Peyer's patch (tissue), 4 donors: ENCODE results near the gene DHPS. TPM values are rescaled to one million over a fixed set of nuclear protein-coding genes. Genes with fewer than 3 reads are reported as not detected.

Source experiments
- DNase-seq, 3 donors: peaks; one replicate each; pipeline ENCODE4 v3.0.0-alpha.2; 2017 to 2019
- H3K27ac ChIP-seq, 4 donors: fragments of 200-600 bp; sonication (generic); one replicate each; pipeline ENCODE4 v1.5.1; 2016 to 2019
- H3K27me3 ChIP-seq, 2 donors: fragments of 200-600 bp; sonication (generic); one replicate each; pipeline ENCODE4 v1.5.1; 2019
- H3K36me3 ChIP-seq, 3 donors: fragments of 200-600 bp; sonication (generic); one replicate each; pipeline ENCODE4 v1.5.1; 2016 to 2019
- H3K4me1 ChIP-seq, 4 donors: fragments of 200-600 bp; sonication (generic); one replicate each; pipeline ENCODE4 v1.5.1; 2016 to 2019
- H3K4me3 ChIP-seq, 4 donors: fragments of 200-600 bp; sonication (generic); 1 replicate in 3 of 4; 2 replicates in 1 of 4; pipeline ENCODE4 v1.5.1; 2016 to 2019; ENCODE audit warnings: mild to moderate bottlenecking in 1 of 4
- H3K9me3 ChIP-seq, 4 donors: fragments of 200-600 bp; sonication (generic); one replicate each; pipeline ENCODE4 v1.5.1; 2016 to 2019; ENCODE audit warnings: mild to moderate bottlenecking in 1 of 4
- POLR2A ChIP-seq, 2 donors: fragments of 450-650 bp; IDR thresholded peaks; one replicate each; pipeline ENCODE4 v1.5.1; 2017; ENCODE audit warnings: antibody characterized with exemption in 2 of 2, mild to moderate bottlenecking in 2 of 2, moderate library complexity in 2 of 2
- total RNA-seq, 4 donors: library from RNA; depleted of rRNA; stranded (reverse); fragments of >200 nt; gene quantifications; one replicate each; pipeline ENCODE4 v1.1.0, GENCODE V29; 2016
- TF ChIP-seq, protein P1 (sequence below), 6 experiments: fragments of 450-650 bp in 4 of 6; fragments of 200-600 bp in 2 of 6; sonication (generic) in 1 of 6; IDR thresholded peaks; one replicate each; pipeline ENCODE4 v1.5.1; 2017 to 2019; ENCODE audit warnings: antibody characterized with exemption in 6 of 6, mild to moderate bottlenecking in 3 of 6, moderate library complexity in 1 of 6

DHPS gene
- total RNA-seq, 4 donors from 2014 or later: 76.4 to 215 (median 150) TPM

DNA sequence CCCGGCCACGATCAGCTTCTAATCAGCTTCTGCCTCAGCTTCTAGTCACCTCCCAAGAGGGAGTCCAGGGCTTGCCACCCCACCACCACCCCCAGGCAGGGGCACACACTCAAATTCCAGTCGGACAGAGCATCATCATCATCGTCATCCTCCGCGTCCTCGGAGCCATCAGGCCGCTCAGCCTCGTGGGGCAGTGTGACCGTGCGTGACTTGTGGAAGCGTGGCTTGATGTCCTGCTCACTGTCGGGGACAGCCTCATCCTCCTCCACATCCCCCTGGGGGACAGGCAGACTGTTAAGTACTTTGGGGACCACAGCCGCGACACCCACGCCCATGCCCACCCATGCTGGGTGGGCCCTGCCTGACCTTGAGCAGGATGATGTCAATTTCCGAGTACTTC lies 29.5 kb upstream of the DHPS start:
- H3K27ac ChIP-seq: no peak overlapping the region
- H3K4me3 ChIP-seq: no peak overlapping the region
- H3K36me3 ChIP-seq: peaks cover 0 to 91% (median 0%) of the 10 kb centered on the region in 3 donors
- no peak for TF ChIP-seq POLR2A (IDR thresholded peaks at IDR 0.05)
- TF ChIP-seq, protein P1, sequence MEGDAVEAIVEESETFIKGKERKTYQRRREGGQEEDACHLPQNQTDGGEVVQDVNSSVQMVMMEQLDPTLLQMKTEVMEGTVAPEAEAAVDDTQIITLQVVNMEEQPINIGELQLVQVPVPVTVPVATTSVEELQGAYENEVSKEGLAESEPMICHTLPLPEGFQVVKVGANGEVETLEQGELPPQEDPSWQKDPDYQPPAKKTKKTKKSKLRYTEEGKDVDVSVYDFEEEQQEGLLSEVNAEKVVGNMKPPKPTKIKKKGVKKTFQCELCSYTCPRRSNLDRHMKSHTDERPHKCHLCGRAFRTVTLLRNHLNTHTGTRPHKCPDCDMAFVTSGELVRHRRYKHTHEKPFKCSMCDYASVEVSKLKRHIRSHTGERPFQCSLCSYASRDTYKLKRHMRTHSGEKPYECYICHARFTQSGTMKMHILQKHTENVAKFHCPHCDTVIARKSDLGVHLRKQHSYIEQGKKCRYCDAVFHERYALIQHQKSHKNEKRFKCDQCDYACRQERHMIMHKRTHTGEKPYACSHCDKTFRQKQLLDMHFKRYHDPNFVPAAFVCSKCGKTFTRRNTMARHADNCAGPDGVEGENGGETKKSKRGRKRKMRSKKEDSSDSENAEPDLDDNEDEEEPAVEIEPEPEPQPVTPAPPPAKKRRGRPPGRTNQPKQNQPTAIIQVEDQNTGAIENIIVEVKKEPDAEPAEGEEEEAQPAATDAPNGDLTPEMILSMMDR (IDR thresholded peaks at IDR 0.05): no peak
- no peak for DNase-seq
- H3K27me3 ChIP-seq: no peaks in the 10 kb centered on the region
- no peaks in the 10 kb centered on the region for H3K9me3 ChIP-seq
- no peaks in the 10 kb centered on the region for H3K4me1 ChIP-seq

DNA sequence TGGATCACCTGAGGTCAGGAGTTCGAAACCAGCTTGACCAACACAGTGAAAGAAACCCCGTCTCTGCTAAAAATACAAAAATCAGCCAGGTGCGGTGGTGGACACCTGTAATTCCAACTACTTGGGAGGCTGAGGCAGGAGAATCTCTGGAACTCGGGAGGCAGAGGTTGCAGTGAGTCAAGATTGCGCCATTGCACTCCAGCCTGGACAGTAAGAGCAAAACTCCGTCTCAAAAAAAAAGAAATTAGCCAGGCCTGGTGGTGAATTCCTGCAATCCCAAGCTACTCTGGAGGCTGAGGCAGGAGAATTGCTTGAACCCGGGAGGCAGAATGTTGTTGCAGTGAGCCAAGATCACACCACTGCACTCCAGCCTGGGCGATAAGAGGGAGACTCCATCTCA lies 27.0 kb upstream of the DHPS start:
- H3K27ac ChIP-seq: no peak overlapping the region
- DNase-seq: no peak
- H3K36me3 ChIP-seq: peaks cover 0 to 93% (median 0%) of the 10 kb centered on the region in 3 donors
- H3K9me3 ChIP-seq: no peaks in the 10 kb centered on the region
- H3K27me3 ChIP-seq: no peaks in the 10 kb centered on the region
- TF ChIP-seq, protein P1 (IDR thresholded peaks at IDR 0.05): no peak
- no peak for TF ChIP-seq POLR2A (IDR thresholded peaks at IDR 0.05)
- no peak overlapping the region for H3K4me3 ChIP-seq
- no peaks in the 10 kb centered on the region for H3K4me1 ChIP-seq

DNA sequence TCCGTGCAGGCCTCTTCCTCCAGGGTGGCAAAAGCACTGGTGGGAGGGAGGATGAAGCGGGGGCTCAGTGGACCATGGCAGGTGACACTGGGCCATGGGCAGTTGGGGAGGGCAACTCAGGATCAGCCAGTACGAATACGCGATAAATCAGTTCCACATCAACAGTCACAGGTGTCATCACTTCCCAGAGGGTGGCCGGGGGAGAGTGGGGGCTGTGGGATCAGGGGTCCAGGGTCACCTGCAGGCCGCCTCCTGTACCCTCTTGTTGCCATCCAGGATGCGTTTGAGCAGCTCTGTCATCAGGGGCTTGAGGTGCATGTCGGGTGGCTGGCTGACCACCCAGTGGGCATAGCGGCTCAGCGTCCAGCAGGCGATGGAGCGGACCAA lies 24.6 kb upstream of the DHPS start:
- H3K27me3 ChIP-seq: no peaks in the 10 kb centered on the region
- no peak overlapping the region for H3K4me3 ChIP-seq
- H3K4me1 ChIP-seq: no peaks in the 10 kb centered on the region
- TF ChIP-seq POLR2A (IDR thresholded peaks at IDR 0.05): no peak
- TF ChIP-seq, protein P1 (IDR thresholded peaks at IDR 0.05): no peak
- peaks cover 0 to 99% (median 0%) of the 10 kb centered on the region in 3 donors for H3K36me3 ChIP-seq
- no peak for DNase-seq
- H3K27ac ChIP-seq: no peak overlapping the region
- H3K9me3 ChIP-seq: no peaks in the 10 kb centered on the region

- Histone ChIP-seq H3K4me1 (no peaks in the 10 kb centered on the region), H3K27me3 (no peaks in the 10 kb centered on the region), H3K27ac (no peak overlapping the region), H3K36me3 (peaks cover 0 to 99% (median 0%) of the 10 kb centered on the region in 3 donors), H3K4me3 (no peak overlapping the region), H3K9me3 (no peaks in the 10 kb centered on the region)
- no peak for TF ChIP-seq POLR2A (IDR thresholded peaks at IDR 0.05)
- TF ChIP-seq, protein P1 (IDR thresholded peaks at IDR 0.05): no peak
- DNase-seq: no peak
Measured at GRCh38 chr19:12705654-12706331, 24.1 kb upstream of the DHPS start.

GRCh38 chr19:12705169-12705568 lies 23.5 kb upstream of the DHPS start:
- no peak overlapping the region for H3K4me3 ChIP-seq
- no peaks in the 10 kb centered on the region for H3K4me1 ChIP-seq
- TF ChIP-seq POLR2A (IDR thresholded peaks at IDR 0.05): no peak
- TF ChIP-seq, protein P1 (IDR thresholded peaks at IDR 0.05): no peak
- peaks cover 0 to 99% (median 0%) of the 10 kb centered on the region in 3 donors for H3K36me3 ChIP-seq
- no peaks in the 10 kb centered on the region for H3K9me3 ChIP-seq
- no peaks in the 10 kb centered on the region for H3K27me3 ChIP-seq
- H3K27ac ChIP-seq: no peak overlapping the region
- no peak for DNase-seq
